Astrocyte of the spinal cord (primary cell): ENCODE measurements around the gene ITM2A.

Experiments
- DNase-seq: peaks from one replicate; pipeline ENCODE4 v3.0.0; 2011; ENCODE audit warnings: low read depth, low spot score
- H3K4me3 ChIP-seq: 2 replicates; pipeline ENCODE4 v1.5.1; 2011; ENCODE audit warnings: low read depth, mild to moderate bottlenecking, low read length, moderate library complexity
- CTCF ChIP-seq: IDR thresholded peaks from 2 replicates; pipeline ENCODE4 v1.5.1; 2012; ENCODE audit warnings: low read depth, mild to moderate bottlenecking, low read length, inconsistent platforms
- in situ Hi-C: cut with HindIII; loops from 2 replicates; pipeline ENCODE4 v1.10.0; 2017; ENCODE audit warnings: low sequenced_read_pairs

The ITM2A gene

GRCh38 chrX:79330022-79330421 is 37.1 kb downstream of the ITM2A start:
- in situ Hi-C loops = no loop called here
- no peak for DNase-seq
- TF ChIP-seq CTCF = no peak
- no peak overlapping the region for H3K4me3 ChIP-seq

GRCh38 chrX:79325263-79325958 is 41.7 kb downstream of the ITM2A start:
- TF ChIP-seq CTCF = no peak
- in situ Hi-C loops = no loop called here
- DNase-seq = no peak
- H3K4me3 ChIP-seq = no peak overlapping the region
